HL-60 (cell line): Measurements from ENCODE around the gene SLC25A23.

Source experiments
- CTCF ChIP-seq: IDR thresholded peaks from one replicate; pipeline ENCODE4 v1.5.1; 2011; ENCODE audit warnings: low read length, control low read depth, inconsistent platforms; ENCODE audit not compliant: insufficient read depth
- GABPA ChIP-seq: IDR thresholded peaks from 2 replicates; pipeline ENCODE4 v1.6.1; 2012; ENCODE audit warnings: low read depth
- POLR2AphosphoS5 ChIP-seq: IDR thresholded peaks from 2 replicates; pipeline ENCODE4 v1.6.1; 2012; ENCODE audit warnings: low read depth
- REST ChIP-seq: IDR thresholded peaks from 2 replicates; pipeline ENCODE4 v1.6.1; 2012; ENCODE audit warnings: low read depth; ENCODE audit not compliant: insufficient replicate concordance

- TF ChIP-seq CTCF (no peak), GABPA (no peak), POLR2AphosphoS5 (no peak), REST (no peak)
These were observed 13.1 kb upstream of the SLC25A23 start for GRCh38 chr19:6472713-6473112.
